Measurements from ENCODE around the gene DGKK. TPM values are rescaled to one million over a fixed set of nuclear protein-coding genes. Genes with fewer than 3 reads are reported as not detected.

Gene DGKK
- total and polyA plus RNA-seq, 2 of the 13 experiments (the other 11 are each of a cell fraction or from before 2014, with no cell fraction given), result 11.0 to 24.0 TPM

DNA sequence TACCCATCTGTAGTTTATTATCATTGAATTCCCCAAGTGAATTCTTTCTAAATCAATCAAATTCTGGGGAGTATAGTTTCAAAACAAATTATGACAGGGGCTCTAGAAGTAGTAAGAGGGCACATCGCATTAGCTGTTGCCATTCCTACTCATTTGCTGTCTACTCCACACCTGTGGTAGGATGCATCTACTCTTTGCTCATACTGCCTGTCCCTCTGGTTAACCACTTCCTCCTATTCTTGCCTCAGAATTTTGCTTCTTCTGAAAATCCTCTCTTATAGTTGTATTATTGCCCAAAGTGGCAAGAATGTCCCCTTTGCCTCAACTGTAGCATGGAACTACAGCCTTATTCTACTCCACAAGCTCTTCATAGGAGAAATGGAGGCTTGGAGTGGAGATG lies 12.7 kb upstream of the DGKK start:
- BruUV-seq (replicated peaks), result no TSS peak
- no peak overlapping the region for H3K9ac ChIP-seq (ENCODE audit: insufficient read depth, low read depth, low read length)
- no peaks in the 10 kb centered on the region for H4K20me1 ChIP-seq (ENCODE audit: insufficient read depth, low read length)
- ATAC-seq (no peak), DNase-seq (ENCODE audit: low spot score) (no peak), FAIRE-seq (no peak)
- no peaks in the 10 kb centered on the region for H3K9me3 ChIP-seq (ENCODE audit: low read length)
- intact Hi-C loops (cut with micrococcal nuclease; ENCODE audit: unreplicated experiment), result no loop called here
- H2AFZ ChIP-seq (ENCODE audit: low read length), result no peak overlapping the region
- H3K4me2 ChIP-seq (ENCODE audit: low read depth, low read length), result no peak overlapping the region
- ChIA-PET POLR2A (no interaction called here), CTCF (ENCODE audit: low intra/inter-chr PET ratio, low total read pairs) (no interaction called here)
- H3K36me3 ChIP-seq (replicated peaks in 1 of 2; ENCODE audit: control insufficient read depth in 1 of 2, insufficient read depth in 2 of 2, low read length in 2 of 2), result no peaks in the 10 kb centered on the region
- H3K4me3 ChIP-seq (replicated peaks in 1 of 3; ENCODE audit: insufficient read depth in 1 of 3, low read depth in 2 of 3, low read length in 3 of 3), result no peak overlapping the region
- TF ChIP-seq ZNF510 (CRISPR knock-in tag; IDR thresholded peaks at IDR 0.05; ENCODE audit: low read depth) (no peak), ZBTB49 (CRISPR knock-in tag; IDR thresholded peaks at IDR 0.05; ENCODE audit: borderline replicate concordance) (no peak), ATAD3A (CRISPR knock-in tag; IDR thresholded peaks at IDR 0.05) (no peak), JUN (CRISPR knock-in tag; IDR thresholded peaks at IDR 0.05) (no peak), ZNF121 (CRISPR knock-in tag; IDR thresholded peaks at IDR 0.05) (no peak), POLR2AphosphoS5 (IDR thresholded peaks at IDR 0.05; ENCODE audit: low read depth, low read length) (no peak), ZNF768 (CRISPR knock-in tag; IDR thresholded peaks at IDR 0.05) (no peak), ZNF883 (CRISPR knock-in tag; IDR thresholded peaks at IDR 0.05; ENCODE audit: not compliant biosample characterization) (no peak)
- TF ChIP-seq, protein P1, sequence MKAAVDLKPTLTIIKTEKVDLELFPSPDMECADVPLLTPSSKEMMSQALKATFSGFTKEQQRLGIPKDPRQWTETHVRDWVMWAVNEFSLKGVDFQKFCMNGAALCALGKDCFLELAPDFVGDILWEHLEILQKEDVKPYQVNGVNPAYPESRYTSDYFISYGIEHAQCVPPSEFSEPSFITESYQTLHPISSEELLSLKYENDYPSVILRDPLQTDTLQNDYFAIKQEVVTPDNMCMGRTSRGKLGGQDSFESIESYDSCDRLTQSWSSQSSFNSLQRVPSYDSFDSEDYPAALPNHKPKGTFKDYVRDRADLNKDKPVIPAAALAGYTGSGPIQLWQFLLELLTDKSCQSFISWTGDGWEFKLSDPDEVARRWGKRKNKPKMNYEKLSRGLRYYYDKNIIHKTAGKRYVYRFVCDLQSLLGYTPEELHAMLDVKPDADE (CRISPR knock-in tag; IDR thresholded peaks at IDR 0.05), result no peak
- H3K4me1 ChIP-seq (ENCODE audit: insufficient read depth, low read length), result no peaks in the 10 kb centered on the region
- 100% methylated on average over 1 of the region's 1 CpG for WGBS (ENCODE audit: low lambda C conversion rate)
- H3K27me3 ChIP-seq (ENCODE audit: control insufficient read depth in 1 of 2, insufficient read depth in 2 of 2, low read length in 2 of 2), result no peaks in the 10 kb centered on the region
- no peaks in the 10 kb centered on the region for H3K79me2 ChIP-seq (ENCODE audit: insufficient read depth, low read length)
- H3K27ac ChIP-seq (ENCODE audit: extremely low read length, insufficient read depth, low read length), result no peak overlapping the region
- in situ Hi-C loops (cut with HindIII; ENCODE audit: extremely low pct_ligation_motif_present, low pct_unique_long_range_greater_than_20kb), result no loop called here
